Measurements from ENCODE around the gene MRPL12.

The MRPL12 gene

GRCh38 chr17:81683208-81683583, 20.0 kb upstream of the MRPL12 start:
- no peak for DNase-seq

DNA sequence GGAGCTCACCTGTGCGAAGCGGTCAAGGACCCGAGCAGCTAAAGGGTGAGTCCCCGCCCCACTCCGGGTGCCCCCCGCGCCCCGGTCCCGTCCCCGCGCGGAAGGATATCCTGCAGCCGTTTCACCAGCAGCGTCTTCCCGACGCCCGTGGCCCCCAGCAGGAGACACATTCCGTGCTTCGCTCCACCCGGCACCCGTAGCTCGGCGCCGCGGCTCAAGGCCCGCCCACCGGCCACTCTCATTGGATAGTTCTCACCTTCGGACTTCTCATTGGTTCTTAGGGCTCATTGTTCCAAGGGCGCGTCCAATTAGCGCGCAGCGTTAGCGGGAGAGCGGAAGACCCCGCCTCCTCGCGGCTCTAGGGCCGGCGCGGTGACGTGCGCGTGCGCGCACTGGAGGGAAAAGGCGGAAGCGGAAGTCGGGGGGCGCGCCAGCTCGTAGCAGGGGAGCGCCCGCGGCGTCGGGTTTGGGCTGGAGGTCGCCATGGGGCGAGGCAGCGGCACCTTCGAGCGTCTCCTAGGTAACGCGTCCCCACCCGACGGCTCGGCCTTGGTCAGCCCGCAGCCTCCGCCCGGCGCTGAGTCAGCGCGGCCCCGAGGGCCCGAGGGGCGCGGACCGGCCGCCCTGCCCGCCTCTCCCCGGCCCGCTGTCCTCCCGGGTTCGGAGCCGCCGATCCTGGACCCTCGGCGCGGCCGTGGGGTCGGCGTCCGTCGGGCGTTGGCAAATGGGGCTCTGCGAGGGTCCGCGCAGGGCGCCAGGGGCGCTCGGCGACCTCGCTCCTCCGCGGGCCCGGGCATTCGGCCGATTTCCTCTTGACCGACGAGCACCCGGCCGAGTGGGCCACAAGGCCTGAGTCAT, 19.4 kb upstream of the MRPL12 start, which contains the start of the genes ARL16 and HGS:
TSS of gene ARL16 (minus strand) at position 214 of the 858 bp plus-strand sequence. CDS start at position 170, 44 bp downstream.
TSS of gene HGS (plus strand) at position 428 of the 858 bp plus-strand sequence. CDS start at position 484, 56 bp downstream.
- DNase-seq, result peak; percentile 99 to 100

DNA sequence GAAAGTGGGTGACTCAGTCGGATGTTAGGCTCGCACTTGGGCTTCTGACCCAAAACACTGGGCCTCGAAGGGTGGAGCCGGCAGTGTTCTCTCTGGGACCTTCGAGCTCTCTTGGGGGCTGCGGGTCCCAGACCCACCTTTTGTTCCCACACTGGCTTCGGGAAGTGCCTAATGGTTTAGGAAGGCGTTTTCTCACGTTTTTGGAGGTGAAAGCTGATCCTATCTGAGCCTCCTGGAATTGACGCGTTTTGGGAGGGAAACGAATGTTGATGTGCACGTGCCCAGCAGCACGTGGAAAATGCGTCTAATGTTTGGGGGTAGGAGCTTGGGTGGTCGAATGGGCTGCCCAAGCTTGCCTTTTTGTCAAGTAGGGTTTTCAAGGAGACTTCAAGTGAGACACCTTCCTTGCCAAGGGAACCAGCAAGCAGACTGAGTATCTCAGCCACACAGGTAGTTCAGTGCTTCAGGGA, 18.7 kb upstream of the MRPL12 start:
- no peak for DNase-seq

- no peak for DNase-seq
Measured at GRCh38 chr17:81685108-81685507, 18.1 kb upstream of the MRPL12 start.

DNA sequence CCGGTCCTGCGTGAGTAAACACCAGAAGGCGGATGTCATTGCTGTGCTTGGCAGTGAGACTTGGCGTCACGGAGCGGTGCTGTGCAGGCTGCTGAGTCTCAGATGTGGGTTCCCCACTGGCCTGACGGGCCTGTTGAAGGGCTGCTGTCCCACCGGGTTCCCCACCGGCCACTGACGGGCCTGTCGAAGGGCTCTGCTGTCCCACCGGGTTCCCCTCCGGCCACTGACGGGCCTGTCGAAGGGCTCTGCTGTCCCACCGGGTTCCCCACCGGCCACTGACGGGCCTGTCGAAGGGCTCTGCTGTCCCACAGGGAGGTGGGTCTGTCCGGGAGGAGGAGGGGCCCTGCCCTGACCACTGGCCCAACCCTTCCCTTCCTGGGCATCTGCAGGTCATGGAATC, 16.6 kb upstream of the MRPL12 start:
- DNase-seq, result no peak

- no peak for DNase-seq
Measured at GRCh38 chr17:81687770-81688541, 15.2 kb upstream of the MRPL12 start.

- no peak for DNase-seq
Measured at GRCh38 chr17:81688616-81689015, 14.6 kb upstream of the MRPL12 start.

- no peak for DNase-seq
Measured at GRCh38 chr17:81690066-81690465, 13.1 kb upstream of the MRPL12 start.

- no peak for DNase-seq
Measured at GRCh38 chr17:81690549-81690948, 12.6 kb upstream of the MRPL12 start.

DNA sequence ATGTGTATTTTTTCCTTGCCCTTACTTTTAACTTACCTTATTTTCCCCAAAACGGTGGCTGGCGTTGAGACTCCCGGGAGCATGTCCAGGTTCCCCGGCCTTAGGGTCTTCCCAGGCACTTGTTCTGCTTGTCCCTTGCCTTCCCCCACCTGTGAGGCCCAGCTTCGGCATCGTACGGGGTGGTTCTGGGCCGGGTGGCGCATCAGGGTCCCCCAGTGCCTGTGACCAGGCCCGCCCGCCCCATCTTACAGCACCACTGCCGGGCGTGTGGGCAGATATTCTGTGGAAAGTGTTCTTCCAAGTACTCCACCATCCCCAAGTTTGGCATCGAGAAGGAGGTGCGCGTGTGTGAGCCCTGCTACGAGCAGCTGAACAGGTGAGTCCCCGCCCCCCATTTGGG, 12.0 kb upstream of the MRPL12 start:
- DNase-seq, result no peak

GRCh38 chr17:81691608-81692007, 11.6 kb upstream of the MRPL12 start:
- no peak for DNase-seq

DNA sequence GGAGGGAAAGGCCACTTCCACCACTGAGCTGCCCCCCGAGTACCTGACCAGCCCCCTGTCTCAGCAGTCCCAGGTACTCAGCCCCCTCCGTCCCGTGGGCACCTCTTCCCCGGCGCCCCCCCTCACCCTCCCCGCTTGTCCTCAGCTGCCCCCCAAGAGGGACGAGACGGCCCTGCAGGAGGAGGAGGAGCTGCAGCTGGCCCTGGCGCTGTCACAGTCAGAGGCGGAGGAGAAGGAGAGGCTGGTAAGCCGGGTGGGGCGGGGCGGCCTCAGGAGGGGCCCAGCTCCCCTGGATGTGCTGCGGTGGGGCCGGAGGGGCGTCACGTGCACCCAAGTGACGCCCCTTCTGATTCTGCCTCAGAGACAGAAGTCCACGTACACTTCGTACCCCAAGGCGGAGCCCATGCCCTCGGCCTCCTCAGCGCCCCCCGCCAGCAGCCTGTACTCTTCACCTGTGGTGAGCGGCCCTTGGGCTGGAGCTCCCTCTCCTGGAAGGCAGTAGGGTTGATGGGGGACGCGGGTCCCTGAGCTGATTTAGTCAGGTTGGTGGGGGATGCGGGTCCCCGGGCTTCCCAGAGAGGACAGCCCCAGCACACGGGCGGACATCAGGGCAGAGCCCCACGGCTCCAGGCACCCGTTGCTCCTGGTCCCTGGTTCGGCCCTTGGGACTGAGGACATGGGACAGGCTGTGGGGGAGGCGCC, 9.5 kb upstream of the MRPL12 start:
- no peak for DNase-seq

GRCh38 chr17:81694810-81695209, 8.4 kb upstream of the MRPL12 start:
- no peak for DNase-seq

DNA sequence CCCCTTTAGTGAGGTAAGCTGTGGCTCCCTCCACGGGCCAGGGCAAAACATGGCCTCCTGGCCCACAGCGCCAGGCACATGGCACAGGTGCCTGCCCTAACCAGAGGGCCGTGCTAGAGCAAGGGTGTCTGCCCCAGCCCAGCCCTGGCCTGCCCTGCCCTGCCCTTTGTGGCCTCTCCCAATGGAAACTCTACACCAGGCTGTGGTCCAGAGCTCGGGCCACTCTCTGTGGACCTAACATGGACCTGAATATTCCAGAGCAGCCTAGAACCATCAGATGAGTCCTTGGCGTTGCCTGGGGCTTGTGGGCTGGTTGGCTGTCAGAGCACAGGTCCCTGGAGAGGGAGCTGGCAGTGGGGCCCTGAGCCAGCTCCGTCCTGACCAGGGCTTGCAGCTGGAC, 8.0 kb upstream of the MRPL12 start:
- no peak for DNase-seq

GRCh38 chr17:81695801-81696200, 7.4 kb upstream of the MRPL12 start:
- no peak for DNase-seq

- no peak for DNase-seq
Measured at GRCh38 chr17:81696218-81696941, 6.8 kb upstream of the MRPL12 start.

DNA sequence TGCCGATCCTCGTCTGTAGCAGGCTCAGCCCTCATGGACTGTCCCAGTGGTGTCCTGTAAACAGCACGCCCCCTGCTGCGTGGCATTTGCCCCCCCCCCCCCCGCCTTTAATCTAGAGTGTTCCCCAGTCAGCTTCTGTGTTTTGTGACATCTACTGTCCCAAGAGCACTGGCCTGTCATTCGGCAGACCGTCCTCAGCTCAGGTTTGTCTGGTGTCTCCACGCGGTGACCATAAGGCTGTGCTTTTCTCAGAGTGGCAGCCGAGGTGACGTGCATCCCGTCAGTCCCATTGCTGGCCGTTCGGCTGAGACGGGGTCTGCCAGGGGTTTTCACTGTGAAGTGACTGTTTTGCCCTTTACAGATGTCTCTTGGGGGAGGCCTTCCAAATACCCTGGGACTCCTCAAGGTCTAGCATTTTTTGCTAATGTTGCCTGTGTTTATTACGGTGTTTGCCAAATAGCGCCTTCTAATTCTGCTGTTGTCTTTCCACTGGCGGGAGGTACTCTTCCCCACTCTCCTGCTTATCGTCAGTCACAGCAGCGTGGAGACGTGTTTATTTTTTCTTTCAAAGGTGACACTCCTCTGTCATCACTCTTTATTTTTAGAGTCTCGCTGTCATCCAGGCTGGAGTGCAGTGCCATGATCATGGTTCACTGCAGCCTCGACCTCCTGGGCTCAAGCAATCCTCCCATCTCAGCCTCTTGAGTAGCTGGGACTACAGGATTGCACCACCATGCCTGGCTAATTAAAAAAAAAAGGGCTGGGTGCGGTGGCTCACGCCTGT, 5.7 kb upstream of the MRPL12 start:
- DNase-seq, result no peak

- DNase-seq, result no peak
Measured at GRCh38 chr17:81700353-81701287, 2.5 kb upstream of the MRPL12 start.

- no peak for DNase-seq
Measured at GRCh38 chr17:81701288-81702071, 1.7 kb upstream of the MRPL12 start.

All from NCI-H1930 (cell line).